Sciatic nerve (tissue), 2 donors: Measurements from ENCODE around the gene LRRC8E. TPM values are rescaled to one million over a fixed set of nuclear protein-coding genes. Genes with fewer than 3 reads are reported as not detected.
"Not testable (repeated sequence)": the region's sequence is repeated elsewhere in the genome, so short reads cannot be mapped to it uniquely, and the experiment has no call there.

Source experiments
- ATAC-seq: fragments of 200-7000 bp; cut with Tn5 transposase; one replicate; pipeline ENCODE4 v1.9.1; 2020; ENCODE audit warnings: mild to moderate bottlenecking, moderate library complexity
- DNase-seq: peaks from one replicate; pipeline ENCODE4 v3.0.0-alpha.2; 2020; ENCODE audit warnings: low spot score
- intact Hi-C: fragments of 100-400 bp; cut with DNase I; formaldehyde crosslinking; loops from one replicate; pipeline ENCODE4 v1.14.2; 2022
- total RNA-seq: library from RNA; stranded (reverse); fragmentation: NEBNext Ultra II Directional; extraction: Animal tissue kit (Norgen Biotek cat#: 25700); gene quantifications from one replicate; pipeline ENCODE4 v1.2.1, GENCODE V29; 2021
- donor health status: DM: no; HTN: no; CAD: no.
- donor health status: DM: no; HTN: no; CAD: no.

Gene LRRC8E
- total RNA-seq, 1 donor from 2014 or later = 0.09 TPM

DNA sequence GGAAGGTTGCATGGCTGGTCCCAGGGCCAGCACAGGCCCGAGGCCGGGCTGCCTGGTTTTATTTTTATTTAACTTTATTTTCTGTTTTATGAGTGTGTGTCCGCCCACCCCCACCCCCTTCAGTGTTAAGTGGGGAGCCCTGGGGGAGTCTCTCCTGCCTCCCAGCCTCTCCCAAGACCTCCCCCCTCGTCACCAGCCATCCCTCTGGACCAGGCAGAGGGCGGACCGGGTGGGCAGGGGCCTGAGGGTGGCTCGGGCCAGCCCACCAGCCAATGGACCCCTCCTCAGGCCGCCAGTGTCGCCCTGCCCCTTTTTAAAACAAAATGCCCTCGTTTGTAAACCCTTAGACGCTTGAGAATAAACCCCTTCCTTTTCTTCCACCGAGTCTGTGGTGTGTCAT lies 25.8 kb downstream of the LRRC8E start:
- ATAC-seq (no peak), DNase-seq (no peak)
- intact Hi-C loops = loop anchor here (5.0 kb wide), 1 partner anchor 1193 kb away; the partner anchor contains the start of gene OR7G2

DNA sequence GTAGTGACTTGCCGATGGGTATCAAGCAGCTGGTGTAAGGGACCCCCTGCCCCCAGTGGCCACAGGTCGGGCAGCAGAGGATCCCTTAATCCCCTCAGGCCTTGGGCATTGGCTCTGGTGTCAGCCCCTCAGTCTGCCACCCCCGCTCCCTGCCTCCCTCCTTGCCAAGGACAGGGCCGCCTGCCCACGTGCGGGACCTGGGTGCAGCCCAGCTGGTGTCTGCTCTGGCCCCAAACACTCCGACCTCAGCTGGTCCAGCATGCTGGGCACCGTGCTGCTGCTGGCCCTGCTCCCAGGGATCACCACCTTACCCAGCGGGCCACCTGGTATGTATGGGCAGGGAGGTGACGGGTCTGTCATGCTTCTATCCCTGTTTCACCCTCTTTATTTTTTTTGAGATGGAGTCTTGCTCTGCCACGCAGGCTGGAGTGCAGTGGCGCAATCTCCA lies 26.3 kb downstream of the LRRC8E start, which contains the start of gene TGFBR3L:
Gene TGFBR3L, plus strand, starts transcription at position 233 of the 448 bp plus-strand sequence.
- ATAC-seq (no peak), DNase-seq (no peak)
- intact Hi-C loops = loop anchor here (5.0 kb wide), 1 partner anchor 1193 kb away; the partner anchor contains the start of gene OR7G2

DNA sequence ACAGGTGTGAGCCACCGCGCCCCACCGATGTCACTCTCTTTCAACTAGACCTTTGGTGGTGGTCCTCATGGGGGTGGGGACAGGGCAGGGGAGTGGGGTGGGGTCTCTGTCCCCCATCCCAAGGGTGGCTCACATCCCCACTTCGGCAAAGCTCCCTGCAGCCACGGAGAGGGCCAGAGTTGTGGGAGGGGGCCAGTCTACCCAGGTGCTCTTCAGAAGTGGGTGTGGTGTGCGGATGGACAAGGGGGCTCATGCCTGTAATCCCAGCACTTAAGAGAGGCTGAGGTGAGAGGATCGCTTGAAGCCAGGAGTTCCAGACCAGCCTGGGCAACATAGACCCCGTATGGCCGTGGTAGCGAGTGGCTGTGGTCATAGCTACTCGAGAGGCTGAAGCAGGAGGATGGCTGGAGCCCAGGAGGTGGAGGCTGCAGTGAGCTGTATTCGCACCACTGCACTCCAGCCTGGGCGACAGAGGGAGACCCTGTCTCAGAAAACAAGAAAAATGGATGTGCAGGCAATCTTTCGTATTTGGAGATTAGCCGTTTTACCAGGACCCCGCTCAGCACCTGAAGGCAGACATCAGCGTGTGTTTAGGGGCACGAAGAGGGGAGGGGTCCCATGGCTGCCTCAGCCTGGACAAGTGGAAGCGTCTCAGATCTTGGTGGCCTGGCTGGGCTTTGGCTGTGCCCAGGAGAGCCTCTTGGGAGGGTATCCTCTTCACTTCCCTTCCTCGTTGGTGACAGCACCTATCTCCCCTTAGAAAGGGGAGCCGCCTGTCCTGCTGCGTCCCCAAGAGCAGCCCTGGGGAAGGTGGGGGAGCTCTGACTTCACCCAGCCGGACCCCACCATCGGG lies 27.2 kb downstream of the LRRC8E start:
- DNase-seq (no peak), ATAC-seq (no peak)
- intact Hi-C loops = no loop called here

DNA sequence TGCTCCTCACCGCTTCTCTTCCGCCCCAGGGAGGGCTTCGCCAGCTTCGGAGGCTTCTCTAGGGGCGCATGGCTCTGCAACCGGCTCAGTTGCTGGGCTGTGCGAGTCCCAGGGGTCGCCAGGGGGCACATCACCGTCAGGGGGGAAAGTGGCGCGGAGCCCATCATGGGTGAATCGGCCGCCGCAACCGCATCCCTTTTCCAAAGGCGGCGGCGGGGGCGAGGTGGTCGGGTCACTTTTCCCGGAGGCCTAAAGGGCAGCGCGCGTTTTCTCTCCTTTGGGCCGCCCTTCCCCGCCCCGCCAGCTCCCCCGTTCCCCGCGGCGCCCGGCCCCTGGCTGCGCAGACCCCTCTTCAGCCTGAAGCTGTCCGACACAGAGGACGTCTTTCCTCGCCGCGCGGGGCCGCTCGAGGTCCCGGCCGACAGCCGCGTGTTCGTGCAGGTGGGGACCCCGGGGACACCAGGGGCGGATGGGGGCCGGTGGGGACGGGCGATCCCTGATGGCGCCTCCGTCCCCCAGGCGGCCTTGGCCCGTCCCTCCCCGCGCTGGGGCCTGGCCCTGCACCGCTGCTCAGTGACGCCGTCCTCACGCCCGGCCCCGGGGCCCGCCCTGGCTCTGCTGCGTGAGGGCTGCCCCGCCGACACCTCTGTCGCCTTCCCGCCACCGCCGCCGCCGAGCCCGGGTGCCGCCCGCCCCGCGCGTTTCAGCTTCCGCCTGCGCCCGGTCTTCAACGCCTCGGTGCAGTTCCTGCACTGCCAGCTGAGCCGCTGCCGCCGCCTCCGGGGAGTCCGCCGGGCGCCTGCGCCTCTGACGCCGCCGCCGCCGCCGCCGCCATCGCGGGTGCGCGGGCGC lies 28.0 kb downstream of the LRRC8E start:
- DNase-seq = peak; percentile 59
- no peak for ATAC-seq
- intact Hi-C loops = no loop called here

GRCh38 chr19:7916955-7917266 lies 28.6 kb downstream of the LRRC8E start:
- DNase-seq (peak; percentile 55), ATAC-seq (no peak)
- intact Hi-C loops = no loop called here

DNA sequence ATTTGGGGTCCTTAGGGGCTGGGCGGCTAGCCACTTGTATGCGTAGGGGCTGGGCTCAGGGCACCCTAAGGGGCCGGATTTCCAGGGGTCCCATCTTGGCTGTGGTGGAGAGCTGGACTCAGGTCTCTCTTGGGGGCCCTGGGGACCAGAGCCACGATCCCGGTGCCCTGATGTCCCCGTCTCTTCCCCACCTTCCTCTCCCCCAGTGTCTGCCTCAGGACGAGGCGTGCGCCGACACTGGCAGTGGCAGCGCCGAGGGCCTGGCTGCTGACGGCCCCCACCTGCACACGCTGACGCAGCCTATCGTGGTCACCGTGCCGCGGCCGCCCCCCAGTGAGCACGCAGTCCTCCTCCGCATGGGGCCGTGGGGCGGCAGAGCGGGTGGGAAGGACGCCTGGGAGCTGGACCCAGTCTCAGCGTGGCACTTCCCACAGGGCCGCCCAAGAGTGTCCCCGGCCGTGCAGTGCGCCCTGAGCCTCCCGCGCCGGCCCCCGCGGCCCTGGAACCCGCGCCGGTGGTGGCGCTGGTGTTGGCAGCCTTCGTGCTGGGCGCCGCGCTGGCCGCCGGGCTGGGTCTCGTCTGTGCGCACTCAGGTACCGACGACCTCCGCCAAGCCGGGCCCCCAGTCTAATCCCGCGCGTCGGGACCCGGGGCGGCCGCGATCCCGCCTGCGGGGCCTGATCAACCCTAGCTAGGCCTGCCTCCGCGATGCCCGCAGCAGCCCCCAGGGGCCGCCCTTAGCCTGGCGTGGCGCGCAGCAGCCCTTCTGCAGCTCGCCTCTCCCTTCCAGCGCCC lies 29.2 kb downstream of the LRRC8E start:
- intact Hi-C loops = no loop called here
- no peak for ATAC-seq
- DNase-seq = peak; percentile 63

DNA sequence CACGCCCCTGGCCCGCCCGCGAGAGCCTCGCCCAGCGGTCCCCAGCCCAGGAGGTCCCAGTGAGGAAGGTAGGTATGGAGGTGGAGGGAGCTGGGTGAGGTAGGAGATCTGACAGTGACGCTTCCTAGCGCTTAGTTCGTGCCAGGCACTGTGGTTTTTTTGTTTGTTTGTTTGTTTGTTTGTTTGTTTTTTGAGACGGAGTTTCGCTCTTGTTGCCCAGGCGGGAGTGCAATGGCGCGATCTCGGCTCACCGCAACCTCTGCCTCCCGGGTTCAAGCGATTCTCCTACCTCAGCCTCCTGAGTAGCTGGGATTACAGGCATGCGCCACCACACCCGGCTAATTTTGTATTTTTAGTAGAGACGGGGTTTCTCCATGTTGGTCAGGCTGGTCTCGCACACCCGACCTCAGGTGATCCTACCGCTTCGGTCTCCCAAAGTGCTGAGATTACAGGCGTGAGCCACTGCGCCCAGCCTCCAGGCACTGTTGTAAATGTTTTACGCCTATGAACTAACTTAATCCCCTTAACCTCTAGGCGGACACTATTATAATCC lies 29.8 kb downstream of the LRRC8E start:
- DNase-seq, ATAC-seq, intact Hi-C loops: not testable (repeated sequence)

- ATAC-seq (no peak), DNase-seq (peak; percentile 62)
- intact Hi-C loops = no loop called here
These were observed 30.5 kb downstream of the LRRC8E start for GRCh38 chr19:7918615-7919421.

- ATAC-seq (peak; percentile 66), DNase-seq (peak; percentile 98)
- intact Hi-C loops = no loop called here
These were observed 31.6 kb downstream of the LRRC8E start, which contains the start of gene SNAPC2 for GRCh38 chr19:7919610-7920518. Gene SNAPC2, plus strand, starts transcription at chr19:7920338. Its CDS starts 29 bp downstream, at chr19:7920367.

GRCh38 chr19:7920519-7921301 lies 32.4 kb downstream of the LRRC8E start:
- DNase-seq (peak; percentile 100), ATAC-seq (peak; percentile 93)
- intact Hi-C loops = no loop called here

DNA sequence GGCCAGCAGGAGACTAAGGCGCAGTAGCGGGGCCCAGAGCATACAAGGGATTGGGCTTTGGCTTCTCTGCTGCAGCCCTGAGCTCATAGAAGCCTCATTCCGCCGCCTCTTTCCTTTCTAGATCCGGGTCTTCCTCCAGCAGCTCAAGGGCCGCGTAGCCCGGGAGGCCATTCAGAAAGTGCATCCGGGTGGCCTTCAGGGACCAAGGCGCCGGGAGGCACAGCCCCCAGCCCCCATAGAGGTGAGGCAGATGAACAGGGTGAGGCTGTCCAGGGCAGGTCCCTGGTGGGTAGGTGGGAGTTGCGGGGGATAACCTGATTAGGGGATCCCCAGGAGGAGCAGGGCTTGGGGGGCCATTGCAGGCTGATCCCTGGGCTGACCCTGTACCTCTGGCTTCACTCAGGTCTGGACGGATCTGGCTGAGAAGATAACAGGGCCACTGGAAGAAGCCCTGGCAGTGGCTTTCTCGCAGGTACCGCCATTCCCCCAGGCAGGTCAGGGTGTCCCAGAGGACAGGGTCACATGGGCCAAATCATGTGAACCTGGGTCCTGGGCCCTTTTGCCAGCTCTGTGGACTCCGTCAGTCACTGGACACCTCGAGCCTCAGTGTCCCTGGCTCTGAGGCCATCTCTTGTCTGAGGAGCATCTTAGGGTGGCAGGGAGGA lies 33.1 kb downstream of the LRRC8E start:
- intact Hi-C loops = no loop called here
- DNase-seq = peak; percentile 72
- no peak for ATAC-seq

GRCh38 chr19:7921967-7922835 lies 33.9 kb downstream of the LRRC8E start:
- ATAC-seq (no peak), DNase-seq (peak; percentile 63)
- intact Hi-C loops = no loop called here

DNA sequence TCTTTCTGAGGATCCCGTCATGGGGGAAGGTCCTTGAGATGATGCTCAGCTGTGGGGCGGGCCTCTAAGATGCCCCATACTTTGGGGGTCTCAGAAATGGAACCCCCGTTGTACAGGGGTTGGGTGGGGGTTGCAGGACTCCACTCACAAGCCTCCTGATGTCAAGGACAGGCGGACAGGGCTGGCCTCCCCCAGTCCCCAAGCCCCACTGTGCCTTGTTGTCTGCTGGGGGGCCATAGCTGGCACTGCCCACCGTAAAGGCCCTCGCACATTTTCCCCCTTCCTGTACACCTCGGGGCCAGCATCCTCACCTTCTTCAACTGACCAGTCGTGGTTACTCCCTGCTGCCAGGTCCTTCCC lies 34.5 kb downstream of the LRRC8E start:
- peak; percentile 57 for DNase-seq
- intact Hi-C loops = no loop called here
- no peak for ATAC-seq

GRCh38 chr19:7923295-7924191 lies 35.2 kb downstream of the LRRC8E start:
- peak; percentile 61 for DNase-seq

More at GRCh38 chr19:7923295-7924191, 35.2 kb downstream of the LRRC8E start:
- no peak for ATAC-seq
- intact Hi-C loops = no loop called here
